ENCODE results near the gene DCP1B.
"Not testable (repeated sequence)": the region's sequence is repeated elsewhere in the genome, so short reads cannot be mapped to it uniquely, and the experiment has no call there.

The DCP1B gene

GRCh38 chr12:1974812-1975211, 29.4 kb downstream of the DCP1B start:
- DNase-seq: no peak

GRCh38 chr12:1972856-1973317, 31.4 kb downstream of the DCP1B start:
- DNase-seq: no peak

- DNase-seq: no peak
These were observed 32.0 kb downstream of the DCP1B start for GRCh38 chr12:1972260-1972659.

GRCh38 chr12:1970331-1970900, 33.8 kb downstream of the DCP1B start:
- DNase-seq: no peak

- no peak for DNase-seq
These were observed 37.6 kb downstream of the DCP1B start for GRCh38 chr12:1966561-1967226.

- no peak for DNase-seq
These were observed 38.3 kb downstream of the DCP1B start for GRCh38 chr12:1965916-1966315.

- DNase-seq: no peak
These were observed 41.9 kb downstream of the DCP1B start for GRCh38 chr12:1962051-1963020.

GRCh38 chr12:1956716-1957115, 47.5 kb downstream of the DCP1B start:
- no peak for DNase-seq

GRCh38 chr12:1949771-1950470, 54.3 kb downstream of the DCP1B start:
- no peak for DNase-seq

- DNase-seq: no peak
These were observed 55.4 kb downstream of the DCP1B start for GRCh38 chr12:1948883-1949282.

GRCh38 chr12:1947081-1947480, 57.2 kb downstream of the DCP1B start:
- DNase-seq: no peak

GRCh38 chr12:1946296-1946695, 58.0 kb downstream of the DCP1B start:
- no peak for DNase-seq

- not testable (repeated sequence) for DNase-seq
These were observed 58.8 kb downstream of the DCP1B start for GRCh38 chr12:1945502-1945901.

- DNase-seq: peak; percentile 78
These were observed 64.3 kb downstream of the DCP1B start for GRCh38 chr12:1939801-1940607.

- DNase-seq: no peak
These were observed 64.9 kb downstream of the DCP1B start for GRCh38 chr12:1939331-1939730.

GRCh38 chr12:1937481-1938224, 66.6 kb downstream of the DCP1B start:
- DNase-seq: no peak

GRCh38 chr12:1936406-1937320, 67.6 kb downstream of the DCP1B start:
- no peak for DNase-seq

- no peak for DNase-seq
These were observed 68.4 kb downstream of the DCP1B start for GRCh38 chr12:1935700-1936378.

GRCh38 chr12:1935242-1935641, 69.0 kb downstream of the DCP1B start:
- no peak for DNase-seq

- DNase-seq: no peak
These were observed 69.4 kb downstream of the DCP1B start for GRCh38 chr12:1934831-1935230.
